Stomach (tissue), 9 donors: ENCODE data around the gene SND1. TPM values are rescaled to one million over a fixed set of nuclear protein-coding genes. Genes with fewer than 3 reads are reported as not detected.

ENCODE experiments used
- DNase-seq, 2 donors: peaks; one replicate each; pipeline versions ENCODE4 v3.0.0 to v3.0.0-alpha.2; 2013 to 2019
- H3K27ac ChIP-seq, 5 donors: fragments of 200-600 bp in 4 of 5; sonication (generic) in 4 of 5; one replicate each; pipeline ENCODE4 v1.5.1; 2013 to 2019; ENCODE audit warnings: mild to moderate bottlenecking in 1 of 5, moderate library complexity in 1 of 5
- H3K27me3 ChIP-seq, 3 donors: fragments of 200-600 bp; sonication (generic); one replicate each; pipeline ENCODE4 v1.5.1; 2017 to 2019; ENCODE audit warnings: mixed run types in 1 of 3
- H3K36me3 ChIP-seq, 4 donors: fragments of 200-600 bp; sonication (generic); 1 replicate in 3 of 4; 2 replicates in 1 of 4; pipeline ENCODE4 v1.5.1; 2016 to 2019
- H3K4me1 ChIP-seq, 4 donors: fragments of 200-600 bp; sonication (generic); one replicate each; pipeline ENCODE4 v1.5.1; 2016 to 2019
- H3K4me3 ChIP-seq, 4 donors: fragments of 200-600 bp; sonication (generic) in 3 of 4; one replicate each; pipeline ENCODE4 v1.5.1; 2016 to 2019; ENCODE audit warnings: mild to moderate bottlenecking in 1 of 4
- H3K9me3 ChIP-seq, 4 donors: fragments of 200-600 bp; sonication (generic); one replicate each; pipeline ENCODE4 v1.5.1; 2016 to 2019
- CTCF ChIP-seq, 7 experiments: fragments of 450-650 bp in 4 of 7; fragments of 200-600 bp in 3 of 7; sonication (generic) in 3 of 7; IDR thresholded peaks; one replicate each; pipeline ENCODE4 v1.5.1; 2016 to 2019; ENCODE audit warnings: antibody characterized with exemption in 7 of 7, control low read depth in 2 of 7, mild to moderate bottlenecking in 1 of 7
- EP300 ChIP-seq: sonication (generic); formaldehyde crosslinking; IDR thresholded peaks from one replicate; pipeline ENCODE4 v1.6.1; 2017; ENCODE audit warnings: antibody characterized with exemption
- POLR2A ChIP-seq, 4 donors: fragments of 450-650 bp; IDR thresholded peaks; one replicate each; pipeline ENCODE4 v1.6.1; 2016; ENCODE audit warnings: antibody characterized with exemption in 4 of 4, control low read depth in 2 of 4, mild to moderate bottlenecking in 1 of 4, moderate library complexity in 1 of 4
- POLR2AphosphoS5 ChIP-seq, 3 donors: sonication (generic); formaldehyde crosslinking; IDR thresholded peaks; one replicate each; pipeline ENCODE4 v1.6.1; 2016; ENCODE audit warnings: antibody characterized with exemption in 3 of 3
- WGBS, 5 donors: extraction: QIAGEN DNeasy Blood & Tissue Kit in 3 of 5; methylation state at CpG; one replicate each; pipeline versions ENCODE4 v1.1.5 to v1.1.7; 2013 to 2018; 5-methylcytosine and 5-hydroxymethylcytosine counted together
- intact Hi-C: fragments of 100-400 bp; cut with DNase I; formaldehyde crosslinking; loops from one replicate; pipeline ENCODE4 v1.15.1; 2023; ENCODE audit warnings: low total_unique reads
- polyA plus RNA-seq, 3 donors: library from polyadenylated mRNA; stranded (reverse); fragments of 200-250 nt; gene quantifications; one replicate each; pipeline ENCODE4 v1.2.3, GENCODE V29; 2013
- total RNA-seq, 5 donors: library from RNA; depleted of rRNA; stranded (reverse); fragments of >200 nt; gene quantifications; one replicate each; pipeline versions ENCODE4 v1.1.0 to v1.2.3, GENCODE V29; 2014 to 2016
- donor health status: healthy with polysubstance abuse.
- donor health status: Bipolar disorder and iron deficiency.
- donor health status: healthy.

SND1 gene
- total and polyA plus RNA-seq, 8 donors: 63.3 to 799 (median 126) TPM

DNA sequence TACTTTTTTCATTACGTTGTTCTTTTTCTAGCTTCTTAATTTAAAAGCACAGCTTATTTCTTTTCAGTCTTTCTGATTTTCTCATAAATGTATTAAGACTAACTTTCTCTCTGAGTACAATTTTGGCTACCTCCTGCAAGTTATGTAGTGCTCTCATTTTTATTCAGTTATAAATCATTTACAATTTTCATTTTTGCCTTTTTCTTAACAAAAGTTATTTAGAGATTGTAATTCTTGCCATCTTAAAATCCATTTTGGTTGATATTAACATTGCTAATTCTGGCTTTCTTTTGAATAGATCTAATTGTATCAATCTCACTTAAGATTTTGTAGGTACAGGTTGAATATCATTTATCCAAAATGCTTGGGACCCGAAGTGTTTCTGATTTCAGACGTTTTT, 476.4 kb downstream of the SND1 start:
- no peak overlapping the region for H3K4me3 ChIP-seq
- H3K9me3 ChIP-seq: no peaks in the 10 kb centered on the region
- DNase-seq: no peak
- H3K4me1 ChIP-seq: no peaks in the 10 kb centered on the region
- H3K27me3 ChIP-seq: peaks cover 0 to 44% (median 3%) of the 10 kb centered on the region in 3 donors
- TF ChIP-seq EP300: no peak
- no peak for TF ChIP-seq POLR2A (IDR thresholded peaks at IDR 0.05)
- TF ChIP-seq POLR2AphosphoS5 (IDR thresholded peaks at IDR 0.05): no peak
- no peak for TF ChIP-seq CTCF (IDR thresholded peaks at IDR 0.05)
- intact Hi-C loops: no loop called here
- no peak overlapping the region for H3K27ac ChIP-seq
- 65 to 78% (median 75%) methylated on average over 3 of the region's 3 CpGs for WGBS, 5 donors
- H3K36me3 ChIP-seq: no peaks in the 10 kb centered on the region

- WGBS, 5 donors: 71 to 83% (median 79%) methylated on average over 12 of the region's 12 CpGs
- H3K27me3 ChIP-seq: peaks cover 0 to 48% (median 9%) of the 10 kb centered on the region in 3 donors
- no peak for TF ChIP-seq POLR2AphosphoS5 (IDR thresholded peaks at IDR 0.05)
- no peak for TF ChIP-seq POLR2A (IDR thresholded peaks at IDR 0.05)
- TF ChIP-seq CTCF (IDR thresholded peaks at IDR 0.05): no peak
- no peak for TF ChIP-seq EP300
- H3K36me3 ChIP-seq: no peaks in the 10 kb centered on the region
- intact Hi-C loops: no loop called here
- DNase-seq: no peak
- H3K4me1 ChIP-seq: peaks cover 0 to 3% (median under 1%) of the 10 kb centered on the region in 4 donors
- H3K27ac ChIP-seq: no peak overlapping the region
- H3K9me3 ChIP-seq: no peaks in the 10 kb centered on the region
- H3K4me3 ChIP-seq: no peak overlapping the region
Observed at GRCh38 chr7:128129224-128129864, 477.4 kb downstream of the SND1 start.

GRCh38 chr7:128131115-128131514, 479.1 kb downstream of the SND1 start:
- intact Hi-C loops: no loop called here
- Histone ChIP-seq H3K9me3 (no peaks in the 10 kb centered on the region), H3K36me3 (no peaks in the 10 kb centered on the region), H3K27ac (no peak overlapping the region), H3K27me3 (peaks cover 0 to 65% (median 26%) of the 10 kb centered on the region in 3 donors), H3K4me3 (no peak overlapping the region), H3K4me1 (peaks cover 8 to 19% (median 13%) of the 10 kb centered on the region in 4 donors)
- WGBS, 5 donors: 67 to 85% (median 80%) methylated on average over 2 of the region's 2 CpGs
- no peak for TF ChIP-seq EP300
- no peak for TF ChIP-seq POLR2AphosphoS5 (IDR thresholded peaks at IDR 0.05)
- TF ChIP-seq POLR2A (IDR thresholded peaks at IDR 0.05): no peak
- no peak for TF ChIP-seq CTCF (IDR thresholded peaks at IDR 0.05)
- no peak for DNase-seq

- no peak overlapping the region for H3K4me3 ChIP-seq
- WGBS, 5 donors: 58 to 69% (median 61%) methylated on average over 4 of the region's 4 CpGs
- no peak for TF ChIP-seq POLR2AphosphoS5 (IDR thresholded peaks at IDR 0.05)
- TF ChIP-seq EP300: no peak
- TF ChIP-seq CTCF (IDR thresholded peaks at IDR 0.05): no peak
- TF ChIP-seq POLR2A (IDR thresholded peaks at IDR 0.05): no peak
- peaks cover 0 to 70% (median 31%) of the 10 kb centered on the region in 3 donors for H3K27me3 ChIP-seq
- intact Hi-C loops: no loop called here
- H3K36me3 ChIP-seq: no peaks in the 10 kb centered on the region
- H3K27ac ChIP-seq: no peak overlapping the region
- H3K9me3 ChIP-seq: no peaks in the 10 kb centered on the region
- DNase-seq: no peak
- H3K4me1 ChIP-seq: peaks cover 11 to 23% (median 17%) of the 10 kb centered on the region in 4 donors
Observed at GRCh38 chr7:128131731-128132130, 479.7 kb downstream of the SND1 start.
